Germinal center (tissue), 1 donor: ENCODE results near the gene FHOD3.

Experiments
- DNase-seq: peaks from one replicate; pipeline ENCODE4 v3.0.0; 2012; ENCODE audit warnings: mixed read lengths, low spot score

FHOD3 gene

DNA sequence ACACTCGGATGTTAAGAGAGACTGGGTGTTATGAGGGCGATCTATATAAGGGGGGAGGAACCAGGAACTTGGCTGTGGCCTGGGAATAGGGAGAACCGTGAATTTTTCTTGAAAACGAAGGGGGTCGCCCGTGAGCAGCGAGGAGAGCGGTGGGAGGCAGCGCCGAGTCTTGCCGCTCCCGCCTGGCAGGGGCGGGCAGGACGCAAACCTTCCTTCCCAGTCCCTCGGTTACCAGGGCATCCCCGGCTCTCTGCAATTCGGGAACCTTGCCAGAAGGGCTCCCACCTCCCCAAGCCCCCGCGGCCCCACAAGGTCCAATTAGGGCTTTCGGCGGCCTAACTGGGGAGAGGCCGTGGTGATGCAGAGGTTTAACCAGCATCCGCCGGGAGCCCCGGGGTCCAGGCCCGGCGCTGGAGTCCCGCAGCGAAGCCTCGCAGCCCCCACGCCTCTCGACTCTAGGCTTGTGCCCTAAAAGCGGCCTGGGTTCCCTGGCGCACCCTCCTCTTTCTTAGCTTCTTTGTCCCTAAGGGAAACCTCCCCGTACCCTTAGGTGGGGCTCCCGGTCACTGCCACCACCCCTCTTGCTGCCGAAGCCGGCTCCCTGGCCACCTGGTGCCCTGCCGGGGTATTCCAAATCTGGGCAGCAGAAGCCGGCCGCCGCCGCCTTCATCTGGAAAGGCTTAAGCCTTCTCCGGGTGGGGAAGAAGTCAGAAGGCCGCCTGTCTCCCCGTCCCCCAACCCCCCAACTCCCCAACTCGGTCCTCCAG lies 680 bp upstream of the FHOD3 start:
- DNase-seq = peak; percentile 24

GRCh38 chr18:36298126-36298741 lies 721 bp downstream of the FHOD3 start:
- DNase-seq = peak; percentile 21

DNA sequence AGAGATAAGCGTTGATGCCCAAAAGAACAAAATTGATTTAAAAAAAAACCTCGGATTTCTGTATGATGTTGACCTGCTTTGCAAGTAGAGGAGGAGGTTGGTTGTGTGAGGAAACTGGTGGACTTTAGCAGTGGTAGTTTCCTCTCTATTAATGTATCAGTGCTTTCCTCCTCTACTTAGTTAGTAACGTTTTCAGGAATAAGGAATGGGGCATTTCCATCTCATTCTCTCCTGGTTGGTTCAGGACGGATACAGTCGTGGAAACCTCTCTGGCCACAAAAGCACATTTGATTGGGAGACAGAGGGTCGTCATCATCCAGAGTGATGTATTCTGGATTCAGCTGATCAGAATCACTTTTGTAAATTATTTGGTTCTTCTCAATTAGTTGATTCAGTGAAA lies 1.5 kb downstream of the FHOD3 start:
- DNase-seq = no peak

DNA sequence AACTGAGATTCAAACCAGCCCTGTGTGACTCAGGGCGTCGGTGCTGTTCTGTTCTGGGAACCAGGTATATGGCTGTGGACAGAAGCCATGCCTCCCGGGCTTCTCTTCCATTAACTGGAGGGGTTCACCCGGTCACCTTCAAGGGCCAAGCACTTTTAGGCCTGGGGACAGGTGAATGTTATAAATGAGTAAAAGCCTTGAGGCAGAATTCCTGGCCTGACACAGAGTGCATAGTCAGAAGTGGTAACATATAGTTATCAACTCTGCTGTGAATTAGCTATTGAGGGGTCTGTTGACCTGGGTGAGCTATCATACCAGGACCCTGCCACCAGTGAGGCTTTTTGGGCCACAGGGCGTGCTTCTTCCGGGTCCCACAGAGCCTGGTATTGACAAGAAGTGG lies 2.7 kb downstream of the FHOD3 start:
- DNase-seq = no peak

GRCh38 chr18:36301884-36302283 lies 4.4 kb downstream of the FHOD3 start:
- no peak for DNase-seq

GRCh38 chr18:36302676-36303075 lies 5.2 kb downstream of the FHOD3 start:
- DNase-seq = no peak

DNA sequence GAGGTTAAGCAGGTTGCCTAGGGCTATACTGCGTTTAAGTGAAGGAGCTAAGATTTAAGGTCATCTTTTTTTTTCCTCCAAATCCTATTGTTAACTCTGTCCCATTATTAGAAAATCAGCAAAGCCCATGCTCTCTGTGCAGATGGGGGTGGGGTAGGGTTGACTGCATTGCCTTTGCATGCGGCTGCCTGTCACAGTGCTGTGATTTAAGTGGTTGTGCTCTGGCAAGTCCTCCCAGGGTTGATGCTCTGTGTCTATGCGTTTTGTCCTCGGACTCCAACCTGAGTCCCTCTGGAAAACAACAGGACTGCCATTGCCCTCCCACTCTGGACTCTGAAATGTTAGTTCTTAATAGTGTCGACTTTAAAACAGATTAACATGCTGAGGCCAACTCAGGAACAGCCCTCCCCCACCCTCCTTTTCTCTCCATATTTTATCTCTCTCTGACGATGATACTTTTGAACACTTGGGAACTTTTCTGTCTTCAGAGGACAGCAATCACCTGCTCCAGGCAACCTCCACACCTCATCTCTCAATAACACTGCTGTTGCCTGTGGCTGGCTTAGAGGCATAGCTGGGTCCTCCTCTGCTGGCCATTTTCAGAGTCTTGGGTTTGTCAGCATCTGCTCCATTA lies 5.8 kb downstream of the FHOD3 start:
- DNase-seq = no peak

- DNase-seq = no peak
These were observed 7.2 kb downstream of the FHOD3 start for GRCh38 chr18:36304723-36305122.

DNA sequence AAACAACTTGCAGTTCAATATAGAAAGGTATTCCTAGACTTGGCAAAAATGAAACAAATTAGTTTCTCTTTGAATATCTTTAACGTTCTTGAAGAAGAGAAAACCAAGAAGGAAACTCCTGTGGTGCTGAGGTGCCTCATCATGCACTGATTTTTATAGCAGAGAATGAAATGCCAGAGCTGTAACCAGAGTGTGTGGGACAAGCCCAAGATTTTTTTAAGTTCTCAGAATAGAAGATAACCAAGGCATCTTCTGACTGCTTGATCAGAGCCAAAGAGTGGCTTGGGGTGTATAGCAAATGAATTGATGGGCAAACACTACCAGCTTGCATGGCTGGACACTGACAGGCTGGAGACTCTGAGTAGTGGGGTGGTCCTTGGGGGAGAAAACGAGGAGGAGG lies 7.9 kb downstream of the FHOD3 start:
- no peak for DNase-seq

GRCh38 chr18:36307513-36307912 lies 10.0 kb downstream of the FHOD3 start:
- no peak for DNase-seq

DNA sequence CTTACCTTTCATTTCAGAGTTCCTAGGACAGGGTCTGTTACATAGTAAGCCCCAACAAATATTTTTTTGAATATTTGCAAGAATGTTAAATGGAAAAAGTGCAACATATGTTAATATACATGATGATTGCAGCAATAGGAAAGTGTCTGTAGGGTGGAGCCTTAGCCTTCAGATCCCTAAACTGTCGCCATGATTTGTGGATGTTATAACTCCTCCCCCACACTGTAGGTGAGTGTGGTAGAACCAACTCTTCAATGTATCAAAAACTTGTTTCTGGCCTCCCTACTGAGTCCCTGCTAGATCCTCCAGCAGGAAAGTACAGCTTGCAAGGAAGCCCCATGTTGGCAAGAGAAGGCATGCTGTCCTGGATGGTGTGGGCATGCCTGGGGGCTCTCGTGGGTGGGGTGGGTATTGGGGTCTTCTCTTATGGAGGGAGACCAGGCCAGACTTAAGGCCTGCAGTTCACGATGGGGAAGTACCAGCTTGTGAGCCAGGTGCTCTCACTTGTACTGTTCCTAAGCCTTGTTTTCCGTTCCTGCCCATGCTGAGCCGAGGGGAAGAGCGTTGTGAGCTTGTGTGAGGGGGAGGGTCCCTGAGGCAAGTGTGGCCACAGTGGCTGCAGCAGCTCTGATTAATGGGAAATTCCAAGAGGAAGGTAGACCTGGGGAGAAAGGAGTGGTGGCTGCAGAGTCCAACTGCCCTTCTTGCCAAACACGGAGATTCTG lies 11.4 kb downstream of the FHOD3 start:
- no peak for DNase-seq

DNA sequence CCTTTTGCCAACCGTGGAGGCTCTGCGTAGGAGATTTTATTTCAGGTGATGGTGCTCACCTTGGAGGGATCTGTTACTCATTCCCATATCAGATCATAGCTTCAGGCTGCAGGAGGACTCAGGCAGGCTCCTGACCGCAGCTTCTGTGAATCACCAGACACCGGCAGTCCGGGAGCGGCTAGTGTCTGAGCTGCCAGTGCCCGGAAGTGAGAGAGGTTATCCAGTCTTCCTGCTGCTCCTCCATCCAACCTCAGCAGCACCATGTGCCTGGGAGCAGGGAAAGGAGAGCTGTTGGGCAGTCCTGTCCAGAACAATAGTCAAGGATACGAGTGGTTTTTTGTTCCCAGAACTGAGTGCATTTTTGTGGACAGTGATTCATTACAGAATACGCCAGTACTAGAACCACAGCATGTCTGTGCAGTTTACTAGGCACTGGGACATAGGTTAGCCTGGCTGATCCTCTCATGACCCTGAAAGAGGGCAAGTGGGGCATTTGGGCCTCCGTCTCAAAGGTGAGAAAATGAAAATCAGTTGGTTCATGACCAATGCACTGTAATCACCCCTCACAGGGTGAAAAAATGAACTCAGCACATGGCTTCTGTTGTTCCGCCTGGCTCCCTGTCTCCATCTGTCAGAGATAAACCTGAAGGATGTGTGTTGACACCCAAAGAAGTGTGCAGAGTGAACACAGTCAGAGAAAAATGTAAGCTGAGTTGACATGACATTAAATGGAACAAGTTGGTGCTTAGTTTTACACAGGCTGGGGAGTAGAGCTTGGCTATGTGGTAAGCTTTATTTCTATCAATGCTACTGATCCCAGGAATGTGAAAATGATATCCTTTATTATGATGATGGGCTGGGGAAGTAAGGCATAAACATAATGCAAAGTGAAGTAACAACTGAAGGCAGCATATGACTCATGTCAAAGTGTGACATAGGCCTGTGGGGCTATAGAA lies 12.2 kb downstream of the FHOD3 start:
- no peak for DNase-seq

- DNase-seq = no peak
These were observed 13.6 kb downstream of the FHOD3 start for GRCh38 chr18:36311026-36311570.

DNA sequence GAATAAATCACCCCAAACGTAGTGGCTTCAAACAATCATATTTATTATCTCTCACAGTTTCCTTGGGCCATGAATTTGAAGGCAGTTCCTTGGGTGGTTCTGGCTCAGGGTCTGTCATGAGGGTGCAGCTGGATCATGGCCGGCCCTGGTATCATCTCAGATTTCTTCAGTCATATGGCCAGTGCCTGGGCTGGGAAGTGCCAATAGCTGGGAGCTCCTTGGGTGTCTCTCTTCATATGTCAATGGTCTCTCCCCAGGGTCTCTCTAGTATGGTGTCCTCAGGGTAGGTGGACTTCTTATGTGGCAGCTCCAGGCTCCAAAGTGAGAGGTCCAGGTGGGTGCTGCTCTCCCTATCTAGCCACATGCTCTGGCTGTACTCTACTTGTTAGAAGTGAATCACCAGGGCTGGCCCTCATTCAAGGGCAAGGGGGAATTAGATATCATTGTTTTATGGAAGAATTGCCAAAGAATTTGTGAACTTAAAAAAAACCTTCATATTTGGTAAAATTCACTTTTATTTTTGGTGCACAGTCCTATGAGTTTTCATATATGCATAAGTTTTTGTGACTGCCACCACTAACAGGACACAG lies 15.4 kb downstream of the FHOD3 start:
- no peak for DNase-seq

- DNase-seq = no peak
These were observed 16.6 kb downstream of the FHOD3 start for GRCh38 chr18:36314098-36314497.

DNA sequence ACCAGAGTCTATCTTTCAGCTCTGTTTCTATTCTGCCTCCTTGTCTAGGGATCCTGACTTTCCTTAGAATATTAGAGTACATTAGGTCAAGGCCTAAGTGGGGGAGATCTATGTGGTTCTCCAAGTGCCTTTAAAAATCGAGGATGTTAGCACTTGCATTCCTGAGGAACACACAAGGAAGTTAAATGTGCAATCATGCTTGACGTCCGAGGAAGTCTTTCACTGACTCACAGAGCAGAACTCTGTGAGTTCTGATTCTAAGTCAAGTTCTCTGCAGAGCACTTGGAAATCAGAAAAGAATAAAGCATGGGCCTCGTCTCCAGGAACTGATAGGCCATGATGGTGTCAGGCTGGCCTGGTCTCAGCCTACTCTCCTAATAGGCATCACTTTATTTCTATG lies 17.2 kb downstream of the FHOD3 start:
- no peak for DNase-seq

GRCh38 chr18:36315736-36316135 lies 18.2 kb downstream of the FHOD3 start:
- DNase-seq = no peak

- DNase-seq = no peak
These were observed 18.7 kb downstream of the FHOD3 start for GRCh38 chr18:36316246-36316645.

DNA sequence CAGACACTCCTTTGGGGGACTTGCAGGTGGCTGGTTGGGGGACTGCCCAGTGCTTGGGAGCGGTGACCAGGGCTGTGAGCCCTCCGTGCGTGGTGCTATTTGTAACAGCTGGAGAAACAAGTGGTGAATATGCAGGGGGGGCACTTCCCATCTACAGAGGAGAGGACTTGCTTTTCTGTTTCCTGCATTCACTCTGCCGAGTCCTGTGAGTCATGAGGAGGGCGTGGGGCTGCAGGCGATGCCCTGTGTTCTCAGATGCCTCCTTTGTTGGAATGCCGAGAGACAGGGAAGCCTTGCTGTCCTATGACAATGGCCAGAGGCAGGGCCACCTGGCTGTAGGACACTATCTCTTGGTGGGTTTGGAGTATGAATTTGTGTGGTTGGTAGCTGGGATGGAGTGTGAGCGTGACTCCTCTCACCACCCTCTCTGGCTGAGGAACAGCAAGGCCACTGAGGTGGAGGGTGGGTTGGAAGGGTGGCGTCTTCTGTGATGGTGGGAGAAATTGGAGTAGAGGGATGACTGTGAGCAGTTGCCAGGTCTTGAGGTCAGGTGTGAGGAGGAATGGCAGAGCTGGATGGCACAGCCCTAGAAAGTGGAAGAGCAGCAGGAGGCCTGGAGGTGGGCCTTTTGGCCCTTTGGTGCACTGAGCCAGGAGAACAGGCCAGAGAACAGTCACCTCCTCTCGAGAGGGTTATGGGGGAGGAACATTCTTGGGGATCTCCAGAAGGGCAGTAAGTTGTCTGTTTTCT lies 24.3 kb downstream of the FHOD3 start:
- DNase-seq = no peak

DNA sequence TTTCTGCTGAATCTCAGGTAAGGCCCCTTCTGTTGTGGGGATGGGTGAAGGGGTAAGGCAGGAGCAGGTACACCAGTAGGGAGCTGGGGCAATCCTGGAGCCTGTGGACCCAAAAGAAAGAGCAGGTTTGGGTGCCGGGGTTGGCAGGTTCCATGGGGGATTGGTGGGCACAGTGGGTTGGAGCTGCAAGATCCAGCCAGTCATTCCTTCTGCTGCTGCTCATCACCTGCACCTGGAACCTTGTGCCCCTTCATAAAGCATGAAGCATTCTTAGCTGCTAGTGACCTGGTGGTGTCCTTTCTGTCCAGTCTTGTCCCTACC lies 24.9 kb downstream of the FHOD3 start:
- no peak for DNase-seq
